Uterus (tissue), 4 donors: Measurements from ENCODE around the gene UBAP1. TPM values are rescaled to one million over a fixed set of nuclear protein-coding genes. Genes with fewer than 3 reads are reported as not detected.

Experiments used
- DNase-seq, 2 donors: peaks; one replicate each; pipeline ENCODE4 v3.0.0-alpha.2; 2019 to 2020
- H3K27ac ChIP-seq, 2 donors: fragments of 200-600 bp; sonication (generic); 1 replicate in 1 of 2; 2 replicates in 1 of 2; pipeline ENCODE4 v1.5.1; 2016 to 2018
- H3K27me3 ChIP-seq, 2 donors: fragments of 200-600 bp; sonication (generic); one replicate each; pipeline ENCODE4 v1.5.1; 2018 to 2019; ENCODE audit warnings: control low read depth in 1 of 2
- H3K36me3 ChIP-seq, 2 donors: fragments of 200-600 bp; sonication (generic); one replicate each; pipeline ENCODE4 v1.5.1; 2019; ENCODE audit warnings: control low read depth in 1 of 2
- H3K4me1 ChIP-seq, 2 donors: fragments of 200-600 bp; sonication (generic); one replicate each; pipeline ENCODE4 v1.5.1; 2018 to 2019; ENCODE audit warnings: control low read depth in 1 of 2
- H3K4me3 ChIP-seq, 2 donors: fragments of 200-600 bp; sonication (generic); 1 replicate in 1 of 2; 2 replicates in 1 of 2; pipeline ENCODE4 v1.5.1; 2018 to 2019; ENCODE audit warnings: mild to moderate bottlenecking in 1 of 2
- H3K9me3 ChIP-seq, 2 donors: fragments of 200-600 bp; sonication (generic); one replicate each; pipeline ENCODE4 v1.5.1; 2019; ENCODE audit warnings: control low read depth in 1 of 2
- POLR2A ChIP-seq, 2 donors: fragments of 450-650 bp; IDR thresholded peaks; one replicate each; pipeline ENCODE4 v1.6.1; 2016; ENCODE audit warnings: antibody characterized with exemption in 2 of 2, mild to moderate bottlenecking in 1 of 2, moderate library complexity in 1 of 2
- intact Hi-C: fragments of 100-400 bp; cut with DNase I; formaldehyde crosslinking; loops from one replicate; pipeline ENCODE4 v1.15.1; 2023; ENCODE audit warnings: low total_unique reads
- total RNA-seq, 4 donors: library from RNA; depleted of rRNA in 3 of 4; stranded (reverse); fragments of >200 nt in 3 of 4; gene quantifications; one replicate each; pipeline versions ENCODE4 v1.1.0 to v1.2.4, GENCODE V29; 2014 to 2023
- TF ChIP-seq, protein P1 (sequence below), 4 experiments: fragments of 200-600 bp in 2 of 4; fragments of 450-650 bp in 2 of 4; sonication (generic) in 2 of 4; IDR thresholded peaks; one replicate each; pipeline ENCODE4 v1.5.1; 2016 to 2019; ENCODE audit warnings: antibody characterized with exemption in 4 of 4, mild to moderate bottlenecking in 2 of 4, moderate library complexity in 1 of 4
- donor health status: DM: yes; HTN: yes; CAD: no.

UBAP1 gene
- total RNA-seq, 4 donors from 2014 or later: 17.1 to 60.4 (median 24.9) TPM

- H3K36me3 ChIP-seq: no peaks in the 10 kb centered on the region
- intact Hi-C loops: no loop called here
- H3K27ac ChIP-seq: no peak overlapping the region
- TF ChIP-seq, protein P1, sequence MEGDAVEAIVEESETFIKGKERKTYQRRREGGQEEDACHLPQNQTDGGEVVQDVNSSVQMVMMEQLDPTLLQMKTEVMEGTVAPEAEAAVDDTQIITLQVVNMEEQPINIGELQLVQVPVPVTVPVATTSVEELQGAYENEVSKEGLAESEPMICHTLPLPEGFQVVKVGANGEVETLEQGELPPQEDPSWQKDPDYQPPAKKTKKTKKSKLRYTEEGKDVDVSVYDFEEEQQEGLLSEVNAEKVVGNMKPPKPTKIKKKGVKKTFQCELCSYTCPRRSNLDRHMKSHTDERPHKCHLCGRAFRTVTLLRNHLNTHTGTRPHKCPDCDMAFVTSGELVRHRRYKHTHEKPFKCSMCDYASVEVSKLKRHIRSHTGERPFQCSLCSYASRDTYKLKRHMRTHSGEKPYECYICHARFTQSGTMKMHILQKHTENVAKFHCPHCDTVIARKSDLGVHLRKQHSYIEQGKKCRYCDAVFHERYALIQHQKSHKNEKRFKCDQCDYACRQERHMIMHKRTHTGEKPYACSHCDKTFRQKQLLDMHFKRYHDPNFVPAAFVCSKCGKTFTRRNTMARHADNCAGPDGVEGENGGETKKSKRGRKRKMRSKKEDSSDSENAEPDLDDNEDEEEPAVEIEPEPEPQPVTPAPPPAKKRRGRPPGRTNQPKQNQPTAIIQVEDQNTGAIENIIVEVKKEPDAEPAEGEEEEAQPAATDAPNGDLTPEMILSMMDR (IDR thresholded peaks at IDR 0.05): no peak
- TF ChIP-seq POLR2A (IDR thresholded peaks at IDR 0.05): no peak
- no peaks in the 10 kb centered on the region for H3K9me3 ChIP-seq
- H3K27me3 ChIP-seq: no peaks in the 10 kb centered on the region
- no peak for DNase-seq
- no peak overlapping the region for H3K4me3 ChIP-seq
- H3K4me1 ChIP-seq: no peaks in the 10 kb centered on the region
Observed at GRCh38 chr9:34227445-34227844, 48.6 kb downstream of the UBAP1 start.

DNA sequence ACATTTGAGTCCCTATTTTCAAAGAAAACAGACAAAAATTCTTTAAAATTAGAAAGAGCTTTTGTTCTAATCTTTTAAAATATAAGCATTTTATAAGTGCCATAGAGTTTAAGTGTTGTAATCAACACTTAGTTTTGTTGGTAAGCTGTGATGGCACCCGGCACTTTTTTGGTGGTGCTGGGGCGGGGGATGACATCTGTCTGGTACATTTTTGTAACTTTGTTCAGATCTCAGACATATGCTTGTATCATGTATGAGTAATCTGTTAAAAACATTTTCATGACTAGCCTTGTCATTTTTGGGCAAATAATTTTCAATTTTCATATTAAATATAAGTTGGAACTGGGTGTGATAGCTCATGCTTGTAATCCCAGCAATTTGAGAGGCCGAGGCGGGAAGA, 51.7 kb downstream of the UBAP1 start:
- no peaks in the 10 kb centered on the region for H3K27me3 ChIP-seq
- H3K4me1 ChIP-seq: no peaks in the 10 kb centered on the region
- no peak overlapping the region for H3K27ac ChIP-seq
- TF ChIP-seq POLR2A (IDR thresholded peaks at IDR 0.05): no peak
- TF ChIP-seq, protein P1 (IDR thresholded peaks at IDR 0.05): no peak
- intact Hi-C loops: no loop called here
- no peak for DNase-seq
- H3K36me3 ChIP-seq: no peaks in the 10 kb centered on the region
- H3K9me3 ChIP-seq: no peaks in the 10 kb centered on the region
- H3K4me3 ChIP-seq: no peak overlapping the region

- no peak overlapping the region for H3K4me3 ChIP-seq
- no peaks in the 10 kb centered on the region for H3K36me3 ChIP-seq
- no peak for DNase-seq
- no peaks in the 10 kb centered on the region for H3K4me1 ChIP-seq
- TF ChIP-seq POLR2A (IDR thresholded peaks at IDR 0.05): no peak
- TF ChIP-seq, protein P1 (IDR thresholded peaks at IDR 0.05): no peak
- H3K27ac ChIP-seq: no peak overlapping the region
- H3K27me3 ChIP-seq: no peaks in the 10 kb centered on the region
- intact Hi-C loops: no loop called here
- no peaks in the 10 kb centered on the region for H3K9me3 ChIP-seq
Observed at GRCh38 chr9:34232201-34232600, 53.4 kb downstream of the UBAP1 start.

GRCh38 chr9:34233672-34234071, 54.8 kb downstream of the UBAP1 start:
- no peaks in the 10 kb centered on the region for H3K9me3 ChIP-seq
- H3K4me3 ChIP-seq: no peak overlapping the region
- H3K27ac ChIP-seq: no peak overlapping the region
- no peak for DNase-seq
- no peaks in the 10 kb centered on the region for H3K36me3 ChIP-seq
- H3K27me3 ChIP-seq: no peaks in the 10 kb centered on the region
- intact Hi-C loops: no loop called here
- no peaks in the 10 kb centered on the region for H3K4me1 ChIP-seq
- TF ChIP-seq, protein P1 (IDR thresholded peaks at IDR 0.05): no peak
- TF ChIP-seq POLR2A (IDR thresholded peaks at IDR 0.05): no peak

DNA sequence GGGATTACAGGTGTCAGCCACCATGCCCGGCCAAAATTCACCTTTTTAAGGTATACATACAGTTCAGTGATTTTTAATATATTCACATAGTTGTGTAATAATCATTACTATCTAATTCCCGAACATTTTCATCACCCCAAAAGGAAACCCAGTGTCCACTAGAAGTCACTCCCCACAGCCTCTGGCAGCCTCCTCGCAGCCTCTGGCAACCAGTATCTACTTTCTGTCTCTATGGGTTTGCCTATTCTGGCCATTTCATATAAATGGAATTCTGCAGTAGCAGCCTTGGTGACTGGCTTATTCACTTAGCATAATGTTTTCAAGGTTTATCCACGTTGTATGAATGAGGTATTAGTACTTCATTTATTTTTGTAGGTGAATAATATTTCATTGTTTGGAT, 59.0 kb downstream of the UBAP1 start:
- Histone ChIP-seq H3K36me3 (no peaks in the 10 kb centered on the region), H3K4me1 (peaks cover 0 to 6% of the 10 kb centered on the region in 2 donors), H3K27me3 (no peaks in the 10 kb centered on the region), H3K9me3 (no peaks in the 10 kb centered on the region), H3K27ac (no peak overlapping the region), H3K4me3 (no peak overlapping the region)
- DNase-seq: no peak
- intact Hi-C loops: no loop called here
- TF ChIP-seq, protein P1 (IDR thresholded peaks at IDR 0.05): no peak
- TF ChIP-seq POLR2A (IDR thresholded peaks at IDR 0.05): no peak
